ENCODE results near the gene PSMA6. TPM values are rescaled to one million over a fixed set of nuclear protein-coding genes. Genes with fewer than 3 reads are reported as not detected.

The PSMA6 gene
- total RNA-seq, 1 experiment from 2014 or later = 210 TPM

DNA sequence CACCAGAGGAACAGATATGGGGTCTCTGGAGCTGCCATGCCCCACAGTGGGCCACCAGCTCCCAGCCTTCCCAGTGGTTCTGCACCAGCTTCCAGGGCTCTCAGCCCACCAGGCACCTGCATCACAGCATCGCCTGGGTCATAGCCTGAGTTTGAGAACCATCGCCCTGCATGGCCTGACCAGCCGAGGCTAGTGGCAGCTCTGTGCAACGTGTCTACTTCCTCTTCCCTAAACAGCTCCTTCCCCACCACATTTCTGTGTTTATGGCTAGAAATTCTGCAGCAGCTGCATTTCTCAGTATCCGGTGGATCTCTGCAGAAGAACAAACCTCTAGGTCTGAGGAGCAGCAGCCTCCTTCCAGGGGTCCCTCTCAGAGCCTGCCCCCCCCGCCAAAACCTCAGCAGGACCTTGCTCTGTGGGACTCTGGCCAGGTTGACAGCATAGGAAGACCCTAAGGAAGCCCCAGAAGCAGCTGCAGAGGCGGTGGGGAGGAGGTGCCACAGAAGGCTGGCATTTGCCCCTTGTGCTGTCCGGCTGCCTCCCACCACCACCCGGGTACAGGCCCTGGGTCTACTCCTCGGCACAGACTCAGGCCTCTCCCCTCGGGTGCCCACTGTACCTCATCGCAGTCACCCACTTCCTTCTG is 47.7 kb downstream of the PSMA6 start (continued):
- TF ChIP-seq GRHL2 (CRISPR knock-in tag; IDR thresholded peaks at IDR 0.05; ENCODE audit: insufficient replicate concordance, severe bottlenecking) (no peak), MLX (CRISPR knock-in tag; IDR thresholded peaks at IDR 0.05) (no peak), TEAD1 (CRISPR knock-in tag; IDR thresholded peaks at IDR 0.05) (no peak), ZMAT4 (CRISPR knock-in tag; IDR thresholded peaks at IDR 0.05) (no peak)
- TF ChIP-seq, protein P1, sequence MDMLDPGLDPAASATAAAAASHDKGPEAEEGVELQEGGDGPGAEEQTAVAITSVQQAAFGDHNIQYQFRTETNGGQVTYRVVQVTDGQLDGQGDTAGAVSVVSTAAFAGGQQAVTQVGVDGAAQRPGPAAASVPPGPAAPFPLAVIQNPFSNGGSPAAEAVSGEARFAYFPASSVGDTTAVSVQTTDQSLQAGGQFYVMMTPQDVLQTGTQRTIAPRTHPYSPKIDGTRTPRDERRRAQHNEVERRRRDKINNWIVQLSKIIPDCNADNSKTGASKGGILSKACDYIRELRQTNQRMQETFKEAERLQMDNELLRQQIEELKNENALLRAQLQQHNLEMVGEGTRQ (CRISPR knock-in tag; IDR thresholded peaks at IDR 0.05) = no peak

DNA sequence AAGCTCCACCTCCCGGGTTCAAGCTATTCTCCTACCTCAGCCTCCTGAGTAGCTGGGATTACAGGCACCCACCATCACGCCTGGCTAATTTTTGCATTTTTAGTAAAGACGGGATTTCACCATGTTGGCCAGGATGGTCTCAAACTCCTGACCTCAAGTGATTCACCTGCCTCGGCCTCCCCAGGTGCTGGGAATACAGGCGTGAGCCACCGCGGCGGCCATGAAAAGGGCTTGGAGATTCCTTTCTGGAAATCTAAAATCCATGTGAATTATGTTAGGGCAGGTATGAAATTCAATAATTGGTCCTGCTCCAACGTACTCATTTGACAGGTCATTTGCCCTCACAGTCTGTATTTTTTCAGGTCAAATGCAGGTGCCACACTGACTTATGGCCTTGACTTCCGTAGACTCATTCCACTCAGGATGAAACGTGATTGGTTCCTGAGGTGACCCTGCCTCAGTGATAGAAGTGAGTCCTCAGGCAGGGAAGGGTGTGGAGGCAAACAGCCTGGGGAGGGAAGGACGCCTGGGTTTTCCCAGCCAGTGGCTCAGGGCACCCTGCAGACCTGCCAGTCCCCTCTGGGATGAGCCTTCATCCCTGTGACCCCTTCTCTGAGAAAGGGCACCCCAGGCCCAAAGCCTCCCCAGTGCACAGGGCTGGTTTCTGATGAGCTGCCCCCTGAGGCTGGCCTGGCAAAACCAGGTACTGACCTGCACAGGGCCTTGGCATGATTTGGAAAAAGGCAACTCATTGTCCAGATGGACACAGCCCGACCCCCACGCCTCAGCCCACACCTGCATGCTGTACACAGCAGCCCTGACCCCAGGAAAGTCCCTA is 48.7 kb downstream of the PSMA6 start:
- ChIA-PET CTCF (interaction anchor here (0.7 to 1.3 kb wide), 2 partner anchors 8 to 73 kb away, joined by 4 read pairs; no protein-coding TSS in a partner anchor), POLR2A (interaction anchor here (0.8 to 1.5 kb wide), 3 partner anchors 8 to 63 kb away, joined by 3 to 5 read pairs (median 3); no protein-coding TSS in a partner anchor)
- ATAC-seq (no peak), DNase-seq (ENCODE audit: low spot score) (no peak)
- no peaks in the 10 kb centered on the region for H3K9me3 Mint-ChIP-seq
- no peaks in the 10 kb centered on the region for H3K27me3 Mint-ChIP-seq (ENCODE audit: low read depth)
- H3K27ac Mint-ChIP-seq = no peak overlapping the region
- peaks cover 35% of the 10 kb centered on the region for H3K4me1 Mint-ChIP-seq
- H3K36me3 Mint-ChIP-seq = no peaks in the 10 kb centered on the region
- no peak for TF ChIP-seq ZSCAN18 (CRISPR knock-in tag; IDR thresholded peaks at IDR 0.05)
- TF ChIP-seq SMAD4 (CRISPR knock-in tag; IDR thresholded peaks at IDR 0.05) = no peak
- TF ChIP-seq, protein P2, sequence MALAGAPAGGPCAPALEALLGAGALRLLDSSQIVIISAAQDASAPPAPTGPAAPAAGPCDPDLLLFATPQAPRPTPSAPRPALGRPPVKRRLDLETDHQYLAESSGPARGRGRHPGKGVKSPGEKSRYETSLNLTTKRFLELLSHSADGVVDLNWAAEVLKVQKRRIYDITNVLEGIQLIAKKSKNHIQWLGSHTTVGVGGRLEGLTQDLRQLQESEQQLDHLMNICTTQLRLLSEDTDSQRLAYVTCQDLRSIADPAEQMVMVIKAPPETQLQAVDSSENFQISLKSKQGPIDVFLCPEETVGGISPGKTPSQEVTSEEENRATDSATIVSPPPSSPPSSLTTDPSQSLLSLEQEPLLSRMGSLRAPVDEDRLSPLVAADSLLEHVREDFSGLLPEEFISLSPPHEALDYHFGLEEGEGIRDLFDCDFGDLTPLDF (CRISPR knock-in tag; IDR thresholded peaks at IDR 0.05) = no peak
- TF ChIP-seq ZBTB21 (CRISPR knock-in tag; IDR thresholded peaks at IDR 0.05; ENCODE audit: borderline replicate concordance) = no peak
- no peak for TF ChIP-seq RORB (CRISPR knock-in tag; IDR thresholded peaks at IDR 0.05)
- no peak for TF ChIP-seq ELF4 (CRISPR knock-in tag; IDR thresholded peaks at IDR 0.05; ENCODE audit: low read depth)
- no peak for TF ChIP-seq SP1 (CRISPR knock-in tag; conservative IDR thresholded peaks at IDR 0.05)
- TF ChIP-seq, protein P3, sequence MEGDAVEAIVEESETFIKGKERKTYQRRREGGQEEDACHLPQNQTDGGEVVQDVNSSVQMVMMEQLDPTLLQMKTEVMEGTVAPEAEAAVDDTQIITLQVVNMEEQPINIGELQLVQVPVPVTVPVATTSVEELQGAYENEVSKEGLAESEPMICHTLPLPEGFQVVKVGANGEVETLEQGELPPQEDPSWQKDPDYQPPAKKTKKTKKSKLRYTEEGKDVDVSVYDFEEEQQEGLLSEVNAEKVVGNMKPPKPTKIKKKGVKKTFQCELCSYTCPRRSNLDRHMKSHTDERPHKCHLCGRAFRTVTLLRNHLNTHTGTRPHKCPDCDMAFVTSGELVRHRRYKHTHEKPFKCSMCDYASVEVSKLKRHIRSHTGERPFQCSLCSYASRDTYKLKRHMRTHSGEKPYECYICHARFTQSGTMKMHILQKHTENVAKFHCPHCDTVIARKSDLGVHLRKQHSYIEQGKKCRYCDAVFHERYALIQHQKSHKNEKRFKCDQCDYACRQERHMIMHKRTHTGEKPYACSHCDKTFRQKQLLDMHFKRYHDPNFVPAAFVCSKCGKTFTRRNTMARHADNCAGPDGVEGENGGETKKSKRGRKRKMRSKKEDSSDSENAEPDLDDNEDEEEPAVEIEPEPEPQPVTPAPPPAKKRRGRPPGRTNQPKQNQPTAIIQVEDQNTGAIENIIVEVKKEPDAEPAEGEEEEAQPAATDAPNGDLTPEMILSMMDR (IDR thresholded peaks at IDR 0.05) = no peak
- no peak for TF ChIP-seq MLX (CRISPR knock-in tag; IDR thresholded peaks at IDR 0.05)
- no peak for TF ChIP-seq TCF7 (CRISPR knock-in tag; IDR thresholded peaks at IDR 0.05; ENCODE audit: low read depth)
- TF ChIP-seq NR1H2 (CRISPR knock-in tag; IDR thresholded peaks at IDR 0.05) = no peak
- TF ChIP-seq, protein P4, sequence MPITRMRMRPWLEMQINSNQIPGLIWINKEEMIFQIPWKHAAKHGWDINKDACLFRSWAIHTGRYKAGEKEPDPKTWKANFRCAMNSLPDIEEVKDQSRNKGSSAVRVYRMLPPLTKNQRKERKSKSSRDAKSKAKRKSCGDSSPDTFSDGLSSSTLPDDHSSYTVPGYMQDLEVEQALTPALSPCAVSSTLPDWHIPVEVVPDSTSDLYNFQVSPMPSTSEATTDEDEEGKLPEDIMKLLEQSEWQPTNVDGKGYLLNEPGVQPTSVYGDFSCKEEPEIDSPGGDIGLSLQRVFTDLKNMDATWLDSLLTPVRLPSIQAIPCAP (CRISPR knock-in tag; IDR thresholded peaks at IDR 0.05) = no peak
- TF ChIP-seq NFYB (CRISPR knock-in tag; conservative IDR thresholded peaks at IDR 0.05; ENCODE audit: low read depth) = no peak
- no peak for TF ChIP-seq CREB1 (CRISPR knock-in tag; IDR thresholded peaks at IDR 0.05)
- no peak for TF ChIP-seq ZNF263 (CRISPR knock-in tag; IDR thresholded peaks at IDR 0.05; ENCODE audit: low read depth)
- no peak for TF ChIP-seq SOX15 (CRISPR knock-in tag; IDR thresholded peaks at IDR 0.05)
- TF ChIP-seq FOXP4 (CRISPR knock-in tag; IDR thresholded peaks at IDR 0.05) = no peak
- no peak for TF ChIP-seq GRHL2 (CRISPR knock-in tag; IDR thresholded peaks at IDR 0.05; ENCODE audit: insufficient replicate concordance, severe bottlenecking)
- no peak overlapping the region for H3K4me3 Mint-ChIP-seq
